Endothelial cell of umbilical vein (primary cell): ENCODE measurements around the gene SKI. TPM values are rescaled to one million over a fixed set of nuclear protein-coding genes. Genes with fewer than 3 reads are reported as not detected.

Experiments
- BruUV-seq: library from RNA; stranded (reverse); fragments of 400-500 nt; replicated peaks from 2 replicates; lab custom pipeline; 2021; lab: Mats Ljungman, UMichigan
- CTCF ChIA-PET: fragments of 300-600, 350-600 bp; sonication (Branson Sonifier 250); formaldehyde crosslinking; loops from one replicate; lab custom pipeline; 2021; ENCODE audit warnings: antibody characterized with exemption, inconsistent platforms; lab: Charles Lee
- POLR2A ChIA-PET: fragments of 300-600, 350-600 bp; sonication (Branson Sonifier 250); formaldehyde crosslinking; loops from one replicate; lab custom pipeline; 2021; ENCODE audit warnings: antibody characterized with exemption, inconsistent platforms; lab: Charles Lee
- DNase-seq: peaks from one replicate; pipeline ENCODE4 v3.0.0-alpha.2; 2011; ENCODE audit warnings: low read depth, low spot score
- FAIRE-seq: peaks from 2 replicates; lab custom pipeline; 2011; peaks lifted over from hg19 to GRCh38; lab: Jason Lieb, UNC
- H2AFZ ChIP-seq: 2 replicates; pipeline ENCODE4 v1.6.0; 2012; ENCODE audit warnings: low read depth, low read length, control low read depth, inconsistent platforms
- H3K27ac ChIP-seq: 2 replicates; pipeline ENCODE4 v1.5.1; 2011; ENCODE audit warnings: low read depth, mild to moderate bottlenecking, control low read depth, low read length, moderate library complexity; ENCODE audit not compliant: insufficient read depth
- H3K27me3 ChIP-seq, 2 experiments: 2 replicates each; pipeline versions ENCODE4 v1.6.0 to v1.6.1; 2011; ENCODE audit warnings: low read length in 2 of 2, mixed read lengths in 1 of 2; ENCODE audit not compliant: control insufficient read depth in 2 of 2, insufficient read depth in 2 of 2
- H3K36me3 ChIP-seq, 2 experiments: 2 replicates in 1 of 2; 3 replicates in 1 of 2; pipeline ENCODE4 v1.5.1; 2011; ENCODE audit warnings: low read length in 2 of 2, mild to moderate bottlenecking in 1 of 2, moderate library complexity in 1 of 2; ENCODE audit not compliant: control insufficient read depth in 2 of 2, insufficient read depth in 2 of 2; ENCODE audit errors: extremely low read depth in 1 of 2
- H3K4me1 ChIP-seq: 3 replicates; pipeline ENCODE4 v1.5.1; 2011; ENCODE audit warnings: mild to moderate bottlenecking, low read length; ENCODE audit not compliant: control insufficient read depth, insufficient read depth; ENCODE audit errors: extremely low read depth
- H3K4me2 ChIP-seq: 2 replicates; pipeline ENCODE4 v1.6.1; 2011; ENCODE audit warnings: low read length, control low read depth, mixed read lengths; ENCODE audit not compliant: insufficient read depth
- H3K4me3 ChIP-seq, 3 experiments: fragments of 200-600 bp in 1 of 3; sonication (generic), shearing (Covaris generic) in 1 of 3; replicated peaks in 1 of 3; 2 replicates each; pipeline ENCODE4 v1.5.1; 2011 to 2016; ENCODE audit warnings: control low read depth in 3 of 3, low read length in 3 of 3, mild to moderate bottlenecking in 2 of 3, inconsistent platforms in 1 of 3, low read depth in 1 of 3, moderate library complexity in 1 of 3; ENCODE audit not compliant: insufficient read depth in 1 of 3
- H3K79me2 ChIP-seq: 2 replicates; pipeline ENCODE4 v1.6.0; 2012; ENCODE audit warnings: low read length, inconsistent platforms; ENCODE audit not compliant: control insufficient read depth, insufficient read depth
- H3K9ac ChIP-seq: replicated peaks from 2 replicates; pipeline ENCODE3; 2011; ENCODE audit warnings: low read length, control low read depth; ENCODE audit not compliant: insufficient read depth; ENCODE audit errors: extremely low read depth
- H3K9me1 ChIP-seq: replicated peaks from 3 replicates; pipeline ENCODE4 v1.6.0; 2011; ENCODE audit warnings: mild to moderate bottlenecking, low read length; ENCODE audit not compliant: control insufficient read depth, insufficient read depth; ENCODE audit errors: extremely low read depth
- H3K9me3 ChIP-seq: replicated peaks from 2 replicates; pipeline ENCODE4 v1.5.1; 2012; ENCODE audit warnings: low read length, inconsistent platforms; ENCODE audit not compliant: control insufficient read depth, insufficient read depth
- H4K20me1 ChIP-seq: replicated peaks from 2 replicates; pipeline ENCODE3; 2011; ENCODE audit warnings: mild to moderate bottlenecking, low read length; ENCODE audit not compliant: control insufficient read depth, insufficient read depth; ENCODE audit errors: extremely low read depth
- CTCF ChIP-seq, 2 donors: IDR thresholded peaks; 1 replicate in 1 of 2; 2 replicates in 1 of 2; pipeline ENCODE4 v1.5.1; 2011; ENCODE audit warnings: low read length in 2 of 2, mild to moderate bottlenecking in 2 of 2, moderate library complexity in 2 of 2, control low read depth in 1 of 2, inconsistent platforms in 1 of 2, low read depth in 1 of 2; ENCODE audit not compliant: insufficient read depth in 1 of 2; ENCODE audit errors: extremely low read depth in 1 of 2
- EZH2 ChIP-seq: IDR thresholded peaks from 2 replicates; pipeline ENCODE4 v1.6.1; 2012; ENCODE audit warnings: borderline replicate concordance, low read depth, mild to moderate bottlenecking, moderate library complexity, low read length, inconsistent platforms; ENCODE audit not compliant: severe bottlenecking
- FOS ChIP-seq: IDR thresholded peaks from 2 replicates; pipeline ENCODE4 v1.6.1; 2011; ENCODE audit warnings: mild to moderate bottlenecking, low read length, moderate library complexity, borderline replicate concordance; ENCODE audit not compliant: insufficient read depth
- GATA2 ChIP-seq: IDR thresholded peaks from 2 replicates; pipeline ENCODE4 v1.7.0; 2011; ENCODE audit warnings: low read depth, mild to moderate bottlenecking, moderate library complexity, mixed read lengths, low read length; ENCODE audit not compliant: insufficient read length, insufficient read depth
- JUN ChIP-seq: IDR thresholded peaks from 2 replicates; pipeline ENCODE4 v1.6.1; 2011; ENCODE audit warnings: borderline replicate concordance, low read depth; ENCODE audit not compliant: insufficient read length, insufficient read depth
- MAX ChIP-seq: IDR thresholded peaks from 2 replicates; pipeline ENCODE4 v1.6.1; 2011; ENCODE audit not compliant: insufficient read depth, insufficient read length
- MYC ChIP-seq: IDR thresholded peaks from one replicate; pipeline ENCODE4 v1.6.1; 2011; ENCODE audit warnings: mild to moderate bottlenecking, low read depth, low read length
- POLR2A ChIP-seq: IDR thresholded peaks from 2 replicates; pipeline ENCODE4 v1.6.1; 2012; ENCODE audit warnings: low read depth, mild to moderate bottlenecking, control low read depth, low read length
- POLR2AphosphoS5 ChIP-seq: IDR thresholded peaks from 2 replicates; pipeline ENCODE4 v1.6.1; 2012; ENCODE audit warnings: low read depth, mild to moderate bottlenecking, control low read depth, low read length, moderate library complexity; ENCODE audit not compliant: insufficient read depth
- dilution Hi-C: fragments of 300-500 bp; cut with MboI; formaldehyde crosslinking; loops from one replicate; pipeline ENCODE4 v1.15.0; 2019; ENCODE audit warnings: low sequenced_read_pairs; ENCODE audit not compliant: extremely low pct_ligation_motif_present
- intact Hi-C: fragments of 100-400 bp; cut with micrococcal nuclease; formaldehyde crosslinking; loops from one replicate; pipeline ENCODE4 v1.10.0; 2022
- polyA plus RNA-seq, 4 experiments: library from polyadenylated mRNA; depleted of rRNA in 3 of 4; stranded (reverse) in 3 of 4; unstranded in 1 of 4; fragments of >200 nt; gene quantifications; 2 replicates each; pipeline versions ENCODE4 v1.2.1 to v1.2.3, GENCODE V29; 2011 to 2012; ENCODE audit warnings: missing spikeins in 1 of 4
- total RNA-seq: library from RNA; stranded (reverse); gene quantifications from 2 replicates; pipeline ENCODE4 v1.2.3, GENCODE V29; 2021

The SKI gene
- total and polyA plus RNA-seq, 2 donors (not counting 3 experiments of a cell fraction or from before 2014, with no cell fraction given), result 11.6 to 80.3 TPM

- no TSS peak for BruUV-seq
- no peaks in the 10 kb centered on the region for H3K9me3 ChIP-seq
- no peak overlapping the region for H3K4me2 ChIP-seq
- DNase-seq, result no peak
- TF ChIP-seq MYC, result no peak
- TF ChIP-seq POLR2A, result no peak
- no peak for TF ChIP-seq JUN
- TF ChIP-seq POLR2AphosphoS5, result no peak
- TF ChIP-seq FOS, result no peak
- TF ChIP-seq MAX, result no peak
- TF ChIP-seq CTCF (IDR thresholded peaks at IDR 0.05; ENCODE audit: extremely low read depth in 1 of 2, insufficient read depth in 1 of 2, low read depth in 1 of 2, low read length in 2 of 2), result no peak
- TF ChIP-seq GATA2, result no peak
- no peak for TF ChIP-seq EZH2
- H3K27me3 ChIP-seq, result no peaks in the 10 kb centered on the region
- no peak for FAIRE-seq
- no peak overlapping the region for H2AFZ ChIP-seq
- H3K9me1 ChIP-seq, result no peaks in the 10 kb centered on the region
- ChIA-PET POLR2A (no interaction called here), CTCF (no interaction called here)
- H3K79me2 ChIP-seq, result peaks cover 97% of the 10 kb centered on the region
- H4K20me1 ChIP-seq, result no peaks in the 10 kb centered on the region
- H3K9ac ChIP-seq, result no peak overlapping the region
- H3K27ac ChIP-seq, result no peak overlapping the region
- H3K4me3 ChIP-seq, result no peak overlapping the region
- H3K4me1 ChIP-seq, result peaks cover 8% of the 10 kb centered on the region
- intact Hi-C loops (no loop called here), dilution Hi-C loops (no loop called here)
- H3K36me3 ChIP-seq, result peaks cover 0 to under 1% of the 10 kb centered on the region in 2 experiments
Measured at GRCh38 chr1:2271211-2271721, 43.1 kb downstream of the SKI start.
